PC-3 (cell line): Measurements from ENCODE around the gene TRAIP.

Experiments used
- EZH2 ChIP-seq: fragments of 300-600 bp; sonication (generic); IDR thresholded peaks from one replicate; pipeline ENCODE4 v1.6.1; 2017; ENCODE audit warnings: antibody characterized with exemption, mild to moderate bottlenecking, low read length; ENCODE audit not compliant: unreplicated experiment
- EZH2phosphoT487 ChIP-seq: fragments of 300-600 bp; sonication (generic); IDR thresholded peaks from 2 replicates; pipeline ENCODE4 v1.6.1; 2018; ENCODE audit warnings: mild to moderate bottlenecking, antibody characterized with exemption, low read length, borderline replicate concordance
- TF ChIP-seq, protein P1 (sequence below): fragments of 300-600 bp; sonication (generic); conservative IDR thresholded peaks from 2 replicates; pipeline ENCODE4 v1.5.1; 2017; ENCODE audit warnings: antibody characterized with exemption, low read depth, mild to moderate bottlenecking, low read length

DNA sequence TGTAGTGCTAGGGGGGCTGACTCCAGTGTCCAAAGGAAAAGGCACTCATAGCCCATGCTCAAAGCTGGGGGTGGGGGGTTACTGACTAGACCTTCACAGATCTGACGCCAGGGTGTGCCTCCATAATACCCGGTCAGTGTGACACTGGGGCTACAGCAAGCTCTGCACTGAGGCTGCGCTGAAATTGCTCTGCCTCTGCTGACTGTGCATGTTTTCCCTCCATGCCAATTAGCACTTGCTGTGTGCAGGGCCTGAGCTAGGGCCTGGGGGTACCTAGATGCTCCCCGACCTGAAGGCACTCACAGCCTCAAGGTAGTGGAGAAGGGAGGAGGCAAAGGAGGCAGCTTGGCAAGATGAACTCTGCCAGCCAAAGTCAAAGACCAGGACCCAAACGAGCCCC, 8.1 kb upstream of the TRAIP start:
- TF ChIP-seq EZH2: no peak
- TF ChIP-seq, protein P1, sequence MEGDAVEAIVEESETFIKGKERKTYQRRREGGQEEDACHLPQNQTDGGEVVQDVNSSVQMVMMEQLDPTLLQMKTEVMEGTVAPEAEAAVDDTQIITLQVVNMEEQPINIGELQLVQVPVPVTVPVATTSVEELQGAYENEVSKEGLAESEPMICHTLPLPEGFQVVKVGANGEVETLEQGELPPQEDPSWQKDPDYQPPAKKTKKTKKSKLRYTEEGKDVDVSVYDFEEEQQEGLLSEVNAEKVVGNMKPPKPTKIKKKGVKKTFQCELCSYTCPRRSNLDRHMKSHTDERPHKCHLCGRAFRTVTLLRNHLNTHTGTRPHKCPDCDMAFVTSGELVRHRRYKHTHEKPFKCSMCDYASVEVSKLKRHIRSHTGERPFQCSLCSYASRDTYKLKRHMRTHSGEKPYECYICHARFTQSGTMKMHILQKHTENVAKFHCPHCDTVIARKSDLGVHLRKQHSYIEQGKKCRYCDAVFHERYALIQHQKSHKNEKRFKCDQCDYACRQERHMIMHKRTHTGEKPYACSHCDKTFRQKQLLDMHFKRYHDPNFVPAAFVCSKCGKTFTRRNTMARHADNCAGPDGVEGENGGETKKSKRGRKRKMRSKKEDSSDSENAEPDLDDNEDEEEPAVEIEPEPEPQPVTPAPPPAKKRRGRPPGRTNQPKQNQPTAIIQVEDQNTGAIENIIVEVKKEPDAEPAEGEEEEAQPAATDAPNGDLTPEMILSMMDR: no peak
- no peak for TF ChIP-seq EZH2phosphoT487
